HG03354 (cell line): ENCODE data around the gene FMO5.
"Not testable (repeated sequence)": the region's sequence is repeated elsewhere in the genome, so short reads cannot be mapped to it uniquely, and the experiment has no call there.

Source experiments
- ATAC-seq: cut with Tn5 transposase; IDR thresholded peaks from one replicate; pipeline ENCODE4 v1.9.1; 2021; ENCODE audit warnings: mild to moderate bottlenecking; ENCODE audit not compliant: unreplicated experiment, poor library complexity, severe bottlenecking

Gene FMO5

GRCh38 chr1:147163019-147163418, 62.1 kb downstream of the FMO5 start:
- no peak for ATAC-seq

DNA sequence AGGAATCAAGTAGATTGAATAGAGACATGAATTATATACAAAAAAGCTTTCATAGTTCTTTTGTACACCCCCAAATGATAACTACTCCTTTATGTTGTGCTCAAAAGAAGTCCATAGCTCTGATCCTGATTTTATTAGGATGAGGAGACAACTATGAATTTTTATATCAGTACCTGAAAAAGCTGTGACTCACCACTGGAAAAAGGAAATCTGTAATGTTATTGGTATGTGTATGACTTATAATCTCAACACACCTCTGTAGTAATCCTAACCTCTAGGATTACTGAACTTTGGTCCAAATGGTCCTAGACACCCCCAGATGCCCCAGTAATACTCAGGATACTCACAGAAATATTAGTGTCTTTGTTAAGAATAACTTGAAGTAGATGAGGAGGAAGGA, 63.0 kb downstream of the FMO5 start:
- ATAC-seq, result no peak

GRCh38 chr1:147157116-147157515, 68.0 kb downstream of the FMO5 start:
- not testable (repeated sequence) for ATAC-seq

DNA sequence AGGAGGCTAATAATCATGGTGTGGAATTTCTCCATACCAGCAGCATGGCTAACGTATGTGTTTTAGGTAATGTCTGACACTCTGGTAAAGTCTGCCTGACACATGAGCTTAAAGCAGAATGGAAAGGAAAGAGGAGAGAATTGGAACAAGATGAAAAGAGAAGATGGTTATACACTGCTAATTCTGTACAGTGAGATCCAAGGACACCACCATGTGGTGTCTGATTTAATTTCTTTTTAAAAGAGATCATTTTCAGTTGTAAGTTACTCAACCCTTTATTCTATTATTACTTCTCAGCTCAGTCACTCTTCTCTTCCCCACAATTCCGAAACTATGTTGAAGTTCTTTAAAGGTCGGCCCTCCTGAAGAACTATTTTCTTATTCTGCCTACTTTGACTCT, 68.5 kb downstream of the FMO5 start:
- ATAC-seq, result no peak

DNA sequence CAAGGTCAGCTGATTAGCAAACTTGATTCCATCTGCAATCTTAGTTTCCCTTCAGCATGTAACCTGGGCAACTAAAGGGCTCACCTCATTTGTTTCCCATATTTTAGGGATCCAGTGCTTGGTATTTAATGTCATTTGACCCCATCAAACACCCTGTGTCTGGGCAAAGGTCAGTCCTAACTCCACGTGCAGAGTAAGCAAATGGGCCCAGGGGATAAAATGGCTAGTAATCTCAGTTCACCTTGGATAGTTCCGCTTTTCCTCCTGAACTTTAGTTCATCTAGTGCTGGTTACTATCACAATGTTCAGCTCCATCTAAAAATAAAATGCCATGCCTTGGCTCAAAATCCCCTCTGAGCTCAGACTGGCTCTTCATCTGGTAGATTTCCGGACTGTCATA, 72.4 kb downstream of the FMO5 start:
- ATAC-seq, result no peak

- no peak for ATAC-seq
Measured at GRCh38 chr1:147151244-147151643, 73.9 kb downstream of the FMO5 start.

- ATAC-seq, result no peak
Measured at GRCh38 chr1:147142886-147143285, 82.3 kb downstream of the FMO5 start.
